ENCODE measurements around the gene PAQR6.

PAQR6 gene

GRCh38 chr1:156195853-156196252 is 52.0 kb downstream of the PAQR6 start:
- no peak for DNase-seq (ENCODE audit: low read depth)

GRCh38 chr1:156194300-156194652 is 53.6 kb downstream of the PAQR6 start:
- no peak for DNase-seq (ENCODE audit: low read depth)

- DNase-seq (ENCODE audit: low read depth) = peak; percentile 97
Measured at GRCh38 chr1:156193488-156194299, 54.2 kb downstream of the PAQR6 start, which contains the start of gene SLC25A44. TSS of gene SLC25A44 (plus strand) at chr1:156194104. CDS start at chr1:156199848, 5,744 bp downstream.
